GM21367 (cell line): Measurements from ENCODE around the gene CCM2.
"Not testable (repeated sequence)": the region's sequence is repeated elsewhere in the genome, so short reads cannot be mapped to it uniquely, and the experiment has no call there.

Source experiments
- ATAC-seq: cut with Tn5 transposase; IDR thresholded peaks from one replicate; pipeline ENCODE4 v1.9.1; 2021; ENCODE audit not compliant: unreplicated experiment

Gene CCM2

DNA sequence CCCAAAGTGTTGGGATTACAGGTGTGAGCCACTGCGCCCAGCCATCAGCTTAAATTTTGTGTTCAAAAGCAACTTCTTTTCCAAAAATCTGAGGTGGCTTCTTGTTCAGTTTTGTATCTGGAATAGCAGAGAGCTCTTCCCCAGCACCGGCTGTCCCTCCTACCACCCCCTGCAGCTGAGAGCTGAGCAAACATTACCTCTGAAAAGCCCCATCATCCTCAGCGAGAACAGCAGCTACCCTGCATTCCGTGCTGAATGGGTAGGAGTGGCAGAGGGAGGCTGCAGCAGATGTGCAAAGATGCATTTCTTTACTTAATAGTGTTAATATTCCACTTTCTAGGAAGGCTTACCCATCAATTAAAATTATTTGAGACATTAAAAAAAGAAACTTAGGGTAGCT is 31.8 kb downstream of the CCM2 start:
- ATAC-seq, result no peak

DNA sequence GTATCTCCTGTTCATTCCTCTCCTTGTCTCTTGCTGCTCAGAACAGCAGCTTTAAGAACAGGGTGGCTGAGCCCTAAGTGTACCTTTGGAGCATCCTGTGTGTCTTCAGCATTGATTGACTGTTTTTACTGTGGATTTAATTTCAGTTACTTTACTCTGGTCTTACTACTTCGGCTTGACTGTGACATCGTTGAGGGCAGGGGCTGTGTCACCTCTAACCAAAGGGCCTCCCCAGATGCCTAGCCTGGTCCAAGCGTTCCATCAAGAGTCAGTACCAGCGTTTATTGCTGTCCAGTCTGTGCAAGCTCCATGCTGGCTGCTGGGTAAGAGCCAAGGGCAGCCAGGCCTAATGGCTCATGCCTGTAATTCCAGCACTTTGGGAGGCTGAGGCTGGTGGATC is 32.4 kb downstream of the CCM2 start:
- ATAC-seq, result no peak

DNA sequence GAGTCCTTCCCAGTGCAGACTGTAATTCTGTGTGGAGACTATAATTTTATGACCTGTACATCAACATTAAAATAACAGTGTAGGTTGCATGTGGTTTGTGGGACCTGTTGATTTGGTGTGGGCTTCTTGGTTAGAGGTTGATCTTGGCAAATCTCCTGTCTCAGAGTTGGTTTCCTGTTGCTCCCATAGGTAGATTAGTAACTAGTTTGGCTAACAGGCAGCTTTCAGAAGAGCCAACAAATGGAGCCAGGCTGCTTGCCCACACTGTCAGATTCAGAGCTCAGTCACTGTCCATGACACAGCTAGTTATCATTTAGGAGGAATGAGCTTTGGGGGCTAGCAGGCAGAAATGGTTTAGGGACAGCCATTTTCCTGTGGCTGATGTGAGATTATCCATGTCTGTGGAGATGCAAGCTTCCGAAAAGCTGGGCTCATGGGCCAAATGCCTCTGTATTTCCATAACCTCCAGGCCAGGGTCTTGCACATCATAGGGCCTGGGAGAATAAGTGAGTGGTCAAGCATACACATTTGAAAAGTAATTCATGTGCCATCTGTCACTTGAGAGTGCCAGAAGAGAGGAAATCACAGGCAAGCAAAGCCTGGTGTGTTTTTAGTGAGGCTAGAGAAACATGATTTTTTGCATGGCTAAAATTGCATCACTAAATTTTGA is 33.4 kb downstream of the CCM2 start:
- ATAC-seq, result no peak

DNA sequence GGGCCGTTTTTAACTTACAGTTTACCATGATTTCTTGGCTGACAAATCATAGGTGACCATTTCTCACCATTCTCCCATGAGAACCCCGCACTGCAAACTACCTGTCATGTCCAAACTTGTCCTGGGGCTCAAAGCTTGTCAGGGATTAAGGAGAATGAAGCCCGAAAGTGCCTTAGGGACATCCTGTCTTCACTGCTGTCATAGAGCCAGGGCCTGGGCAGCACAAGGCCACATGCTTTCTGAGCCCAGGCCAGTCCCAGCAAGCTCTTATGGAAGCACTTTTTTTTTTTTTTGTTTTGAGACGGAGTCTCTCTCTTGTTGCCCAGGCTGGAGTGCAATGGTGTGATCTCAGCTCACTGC is 33.9 kb downstream of the CCM2 start:
- ATAC-seq, result no peak

DNA sequence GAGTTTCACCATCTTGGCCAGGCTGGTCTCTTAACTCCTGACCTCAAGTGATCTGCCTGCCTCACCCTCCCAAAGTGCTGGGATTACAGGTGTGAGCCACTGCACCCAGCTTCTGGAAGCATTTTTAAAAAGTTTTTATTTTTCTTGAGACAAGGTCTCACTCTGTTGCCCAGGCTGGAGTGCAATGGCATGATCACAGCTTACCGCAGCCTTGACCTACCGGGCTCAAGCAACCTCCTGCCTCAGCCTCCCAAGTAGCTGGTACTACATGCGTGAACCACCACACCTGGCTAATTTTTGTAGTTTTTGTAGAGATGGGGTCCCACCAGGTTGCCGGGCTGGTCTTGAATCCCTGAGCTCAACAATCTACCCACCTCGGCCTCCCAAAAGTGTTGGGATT is 34.7 kb downstream of the CCM2 start:
- ATAC-seq, result not testable (repeated sequence)

DNA sequence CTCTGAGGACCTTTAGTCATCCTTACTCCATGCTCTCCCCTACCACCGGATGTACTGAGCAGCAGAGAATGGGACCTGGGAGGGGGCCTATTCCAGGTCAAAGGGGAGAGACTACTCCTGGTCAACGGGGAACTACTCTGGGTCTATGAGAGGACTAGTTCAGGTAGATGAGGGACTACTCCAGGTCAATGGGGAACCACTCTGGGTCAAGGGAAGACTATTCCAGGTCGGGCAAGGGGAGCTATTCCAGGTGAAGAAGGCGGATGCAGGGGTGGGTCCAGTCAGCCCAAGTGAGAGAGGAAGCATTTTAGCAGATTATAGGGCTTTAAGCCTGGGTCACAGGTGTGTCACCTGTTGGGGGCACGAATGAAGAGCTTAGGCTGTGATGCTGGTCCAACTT is 35.4 kb downstream of the CCM2 start:
- ATAC-seq, result no peak

DNA sequence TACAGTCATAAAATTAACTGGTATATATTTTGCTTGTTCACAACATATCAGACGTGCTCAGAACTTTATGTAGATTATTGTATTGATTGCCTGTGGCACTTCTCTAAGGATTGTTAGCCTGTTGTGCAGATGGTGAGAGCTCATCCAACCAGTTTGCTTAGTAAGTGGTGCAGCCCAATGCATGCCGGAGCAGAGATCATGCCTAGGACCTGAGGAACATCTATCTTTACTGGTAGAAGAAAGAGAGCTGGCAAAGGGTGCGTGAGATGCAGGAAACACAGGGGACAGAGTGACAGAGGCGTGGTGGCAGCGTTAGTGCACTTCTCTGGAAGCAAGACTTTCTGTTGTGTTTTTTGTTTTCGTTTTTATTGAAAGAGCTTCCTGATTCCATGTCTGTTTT is 35.9 kb downstream of the CCM2 start:
- ATAC-seq, result no peak

DNA sequence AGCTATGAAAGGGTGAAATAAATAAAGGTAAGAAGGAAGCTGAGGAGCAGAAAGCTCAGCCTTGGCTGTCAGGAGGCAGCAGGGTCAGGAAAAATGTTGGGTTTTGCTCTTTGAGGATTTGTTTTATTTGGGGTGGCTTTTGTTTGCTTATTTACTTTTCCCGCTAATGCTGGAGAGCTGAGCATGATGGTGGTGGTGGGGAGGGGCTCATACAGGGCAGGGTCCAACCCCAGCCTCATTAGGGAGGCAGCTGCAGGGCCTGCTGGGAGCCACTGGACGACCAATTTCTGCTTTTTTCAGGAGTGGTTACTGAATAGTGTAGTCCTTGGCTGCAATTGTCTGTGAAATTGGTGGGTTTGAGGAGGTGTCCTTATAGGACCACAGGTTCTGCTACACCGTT is 36.3 kb downstream of the CCM2 start:
- no peak for ATAC-seq

DNA sequence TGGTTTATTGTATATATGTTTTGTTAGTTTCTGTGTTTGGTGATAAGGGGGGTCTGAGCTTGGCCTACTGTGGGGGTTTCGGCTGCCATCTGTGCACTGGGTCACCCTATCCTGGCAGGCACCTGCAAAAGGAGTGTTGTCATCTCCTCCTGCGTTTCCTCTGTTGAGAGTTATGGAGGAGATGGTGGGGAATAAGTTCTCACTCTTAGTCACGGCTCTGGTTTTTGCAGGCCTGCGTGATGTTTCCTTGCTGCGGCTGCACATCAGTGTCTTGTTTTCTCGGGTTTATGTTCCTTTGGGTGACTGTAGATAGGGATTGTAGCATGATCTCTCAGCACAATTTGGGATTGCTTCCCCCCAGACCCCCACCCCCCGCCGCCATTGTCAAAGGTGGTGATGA is 36.8 kb downstream of the CCM2 start:
- no peak for ATAC-seq

DNA sequence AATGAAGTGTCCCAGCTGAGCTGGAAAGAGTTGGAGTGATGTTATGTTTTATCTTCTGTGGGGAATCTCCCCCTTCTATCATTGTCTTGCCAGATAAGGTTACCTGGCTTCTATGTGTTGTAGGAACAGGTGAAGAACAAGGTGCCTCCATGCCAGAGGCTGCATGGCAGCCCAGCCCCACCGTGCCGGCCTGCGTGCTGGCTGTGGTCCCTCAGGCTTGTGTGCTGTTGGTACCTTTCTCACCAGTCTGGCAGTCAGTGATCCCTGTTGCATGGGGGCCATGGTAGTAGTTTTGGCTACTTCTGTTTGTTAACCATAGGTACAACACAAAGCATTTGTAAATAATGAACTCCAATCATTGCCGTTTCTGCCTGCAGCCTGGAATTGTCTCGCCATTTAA is 37.9 kb downstream of the CCM2 start:
- ATAC-seq, result no peak

DNA sequence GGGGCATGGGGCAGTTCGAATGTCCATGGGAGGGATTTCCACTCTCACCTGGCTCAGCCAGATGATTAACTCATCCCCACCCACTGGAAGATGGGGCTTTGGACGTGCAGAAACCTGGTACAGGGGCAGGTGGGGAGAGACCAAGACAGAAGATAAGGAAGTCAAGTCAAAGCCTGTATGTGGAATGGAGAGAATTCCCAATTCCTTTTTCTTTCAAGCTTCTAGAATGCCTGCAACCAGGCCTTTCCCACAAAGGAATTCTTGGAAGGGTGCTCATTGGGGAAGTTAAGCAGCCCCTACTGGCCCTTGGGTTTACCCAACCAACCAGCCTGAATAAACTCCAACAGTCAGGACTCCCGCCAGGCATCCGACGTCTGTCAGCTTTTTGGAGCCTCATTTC is 39.1 kb downstream of the CCM2 start:
- no peak for ATAC-seq

DNA sequence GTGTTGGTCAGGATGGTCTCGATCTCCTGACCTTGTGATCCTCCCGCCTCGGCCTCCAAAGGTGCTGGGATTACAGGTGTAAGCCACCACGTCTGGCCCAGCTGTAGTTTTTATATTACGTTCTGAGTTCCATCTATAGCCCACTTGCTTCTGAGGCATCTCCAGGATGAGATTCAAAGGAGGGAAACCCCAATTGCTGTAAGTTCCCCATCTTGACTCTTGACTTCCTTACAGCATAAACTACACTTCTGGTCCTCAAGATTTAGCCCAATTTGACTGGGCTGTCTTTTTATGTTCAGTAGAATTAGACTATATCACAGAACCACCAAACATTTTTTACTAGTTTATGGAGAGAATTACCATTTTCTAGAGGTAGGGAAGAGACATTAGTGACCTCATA is 44.3 kb downstream of the CCM2 start:
- no peak for ATAC-seq

DNA sequence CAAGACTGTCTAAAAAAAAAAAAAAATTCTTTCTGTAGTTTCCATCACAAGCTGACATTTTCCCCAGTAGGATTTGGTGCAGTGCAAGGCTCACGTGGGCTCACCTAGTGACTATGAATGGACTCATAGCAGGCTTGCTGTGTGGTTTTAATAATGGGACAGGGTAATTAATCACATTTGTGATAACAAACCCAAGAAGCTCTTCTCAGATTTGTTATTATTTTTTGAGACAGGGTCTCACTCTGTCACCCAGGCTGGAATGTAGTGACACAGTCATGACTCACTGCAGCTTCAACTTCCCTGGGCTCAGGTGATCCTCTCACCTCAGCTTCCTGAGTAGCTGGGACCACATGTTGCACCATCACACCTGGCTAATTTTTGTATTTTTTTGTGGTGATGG is 48.7 kb downstream of the CCM2 start:
- ATAC-seq, result no peak

DNA sequence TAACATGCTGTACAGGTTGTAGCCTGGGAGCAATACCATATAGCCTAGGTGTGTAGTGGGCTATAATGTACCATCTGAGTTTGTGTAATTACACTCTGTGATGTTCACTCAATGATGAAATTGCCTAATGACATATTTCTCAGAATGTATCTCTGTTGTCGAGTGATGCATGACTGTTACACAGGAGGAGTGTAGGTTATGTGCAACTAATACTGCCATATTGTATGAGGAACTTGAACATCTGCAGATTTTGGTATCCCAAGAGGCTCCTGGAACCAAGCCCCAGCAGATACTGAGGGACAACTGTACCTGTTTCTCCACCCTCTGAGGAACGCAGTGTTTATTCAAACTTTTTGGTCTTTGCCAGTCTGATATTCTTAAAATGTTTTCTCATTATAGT is 50.2 kb downstream of the CCM2 start:
- ATAC-seq, result no peak

DNA sequence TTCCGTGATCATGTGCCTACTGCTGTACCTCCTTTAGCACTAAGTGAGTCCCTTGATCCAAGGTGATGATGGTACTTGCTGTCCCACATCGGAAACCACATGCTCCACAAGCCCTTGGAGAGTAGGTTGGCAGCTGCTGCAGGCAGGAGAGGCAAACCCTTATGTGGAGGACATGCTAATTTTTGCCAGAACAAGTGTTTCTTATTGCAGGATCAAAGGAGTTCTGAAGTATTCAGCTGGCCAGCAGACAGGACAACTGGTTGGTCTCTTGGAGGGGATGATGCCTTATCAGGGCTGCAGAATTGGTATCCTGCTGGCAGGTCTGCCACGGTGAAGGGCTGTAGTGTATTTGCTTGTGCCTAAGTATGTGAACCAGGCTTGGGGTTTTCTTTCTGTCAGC is 52.0 kb downstream of the CCM2 start:
- no peak for ATAC-seq

DNA sequence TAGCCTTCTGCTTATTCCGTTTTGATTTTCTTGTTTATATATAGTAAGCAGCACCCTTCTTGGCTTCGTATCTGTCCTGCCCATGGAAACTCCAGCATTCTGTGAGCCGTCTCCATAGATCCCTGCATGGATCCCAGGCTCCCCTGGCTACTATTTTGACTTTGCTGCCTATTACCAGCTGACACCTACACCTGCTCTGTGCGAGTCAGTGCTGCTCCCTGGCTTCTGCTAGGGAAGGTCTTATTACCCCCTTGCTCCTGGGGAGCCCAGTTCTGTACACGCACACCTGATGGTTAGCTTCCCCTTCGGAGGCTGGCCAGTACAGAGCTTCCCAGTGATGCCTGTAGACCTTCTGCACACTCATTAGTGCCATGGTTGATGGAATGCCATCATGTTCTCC is 53.4 kb downstream of the CCM2 start:
- no peak for ATAC-seq

DNA sequence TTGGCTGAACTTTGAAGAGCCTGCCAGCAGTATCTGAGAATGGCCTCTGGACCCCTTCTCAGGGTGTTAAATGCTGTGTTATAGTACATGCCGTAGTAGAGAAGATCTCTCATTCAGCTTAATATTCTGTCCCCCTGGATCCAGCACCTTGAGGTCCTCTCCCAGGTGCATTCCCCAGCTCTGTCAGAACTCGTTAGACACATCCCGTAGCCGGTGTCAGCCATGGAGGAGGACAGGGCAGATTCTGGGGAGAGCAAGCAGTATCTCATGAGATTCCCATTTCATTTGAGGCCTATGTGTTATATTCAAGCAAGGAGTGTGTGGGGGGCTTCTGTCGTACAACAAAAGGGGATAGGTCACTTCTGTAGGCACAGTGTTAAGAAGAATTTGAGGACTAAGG is 53.9 kb downstream of the CCM2 start:
- no peak for ATAC-seq

DNA sequence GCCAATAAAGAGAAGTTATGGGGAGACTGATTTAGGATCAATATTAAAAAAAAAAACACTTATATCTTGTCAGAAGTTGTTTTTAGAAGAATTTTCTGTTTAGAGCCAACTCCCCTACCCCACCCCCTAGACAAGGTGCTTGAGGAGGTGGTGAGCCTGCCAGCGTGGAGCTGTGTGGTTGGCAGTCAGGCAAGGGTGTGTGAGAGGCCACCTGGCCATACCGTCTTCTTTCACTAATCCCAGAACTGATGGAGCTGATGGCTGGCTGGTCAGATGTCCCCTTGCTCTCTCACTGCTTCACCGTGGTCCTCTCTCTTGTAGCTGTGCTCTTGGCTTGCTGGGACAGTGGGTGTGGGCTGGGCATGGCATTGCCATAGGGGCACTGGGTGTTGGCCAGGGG is 54.4 kb downstream of the CCM2 start:
- no peak for ATAC-seq

DNA sequence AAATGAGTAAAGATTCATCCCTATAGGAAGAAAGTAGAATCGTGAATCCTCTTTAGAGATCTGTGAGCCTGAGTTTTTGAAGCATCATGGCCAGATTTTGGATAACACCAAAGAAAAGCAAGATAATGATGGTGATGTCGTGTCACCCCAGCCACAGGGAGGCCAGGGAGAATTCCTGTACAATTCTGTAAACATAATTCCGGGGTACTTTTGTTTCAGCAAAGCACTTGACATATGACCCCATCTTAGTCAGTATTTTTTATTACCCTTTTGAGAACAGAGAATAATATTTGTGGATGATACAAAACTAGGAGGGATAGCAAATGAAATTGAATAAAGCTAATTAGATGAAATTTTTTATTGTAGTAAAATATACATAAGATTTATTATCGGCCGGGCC is 55.0 kb downstream of the CCM2 start:
- no peak for ATAC-seq

DNA sequence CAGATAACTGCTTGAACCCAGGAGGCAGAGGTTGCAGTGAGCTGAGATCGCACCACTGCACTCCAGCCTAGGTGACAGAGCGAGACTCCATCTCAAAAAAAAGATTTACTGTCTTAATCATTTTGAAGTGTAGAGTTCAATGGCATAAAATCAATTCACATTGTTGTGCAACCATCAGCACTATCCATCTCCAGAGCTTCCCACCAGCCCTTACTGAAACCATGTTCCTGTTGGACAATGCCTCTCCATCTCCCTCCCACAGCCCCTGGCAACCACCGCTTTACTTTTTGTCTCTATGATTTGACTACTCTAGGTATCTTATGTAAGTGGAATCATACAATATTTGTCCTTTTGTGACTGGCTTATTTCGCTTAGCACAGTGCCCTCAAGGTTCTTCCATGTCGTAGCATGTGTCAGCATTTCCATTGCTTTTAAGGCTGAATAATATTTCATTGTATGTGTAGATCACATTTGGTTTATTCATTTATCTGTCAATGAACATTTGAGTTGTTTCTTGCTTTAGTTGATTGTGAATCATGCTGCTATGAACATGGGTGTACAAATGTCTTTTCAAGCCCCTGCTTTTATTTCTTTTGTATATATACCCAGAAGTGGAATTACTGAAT is 55.7 kb downstream of the CCM2 start:
- ATAC-seq, result no peak

DNA sequence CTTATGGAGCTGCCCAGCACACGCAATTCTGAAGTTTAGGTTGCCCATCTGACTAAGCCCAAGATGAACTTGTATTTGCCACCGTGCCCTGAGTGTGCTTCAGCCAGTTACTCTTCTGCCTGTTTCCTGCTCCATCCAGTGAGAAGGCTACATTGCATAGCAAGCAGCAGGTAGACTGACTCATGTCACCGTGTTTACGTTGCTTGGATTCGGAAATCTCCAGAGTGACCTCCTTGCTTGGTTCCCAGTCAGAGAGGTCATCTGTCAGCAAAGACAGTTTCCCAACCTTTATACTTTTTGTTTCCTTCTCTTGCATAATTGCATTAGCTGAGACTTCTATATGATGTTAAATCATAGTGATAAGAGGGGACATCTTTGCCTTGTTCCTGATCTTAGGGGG is 57.9 kb downstream of the CCM2 start:
- ATAC-seq, result no peak

DNA sequence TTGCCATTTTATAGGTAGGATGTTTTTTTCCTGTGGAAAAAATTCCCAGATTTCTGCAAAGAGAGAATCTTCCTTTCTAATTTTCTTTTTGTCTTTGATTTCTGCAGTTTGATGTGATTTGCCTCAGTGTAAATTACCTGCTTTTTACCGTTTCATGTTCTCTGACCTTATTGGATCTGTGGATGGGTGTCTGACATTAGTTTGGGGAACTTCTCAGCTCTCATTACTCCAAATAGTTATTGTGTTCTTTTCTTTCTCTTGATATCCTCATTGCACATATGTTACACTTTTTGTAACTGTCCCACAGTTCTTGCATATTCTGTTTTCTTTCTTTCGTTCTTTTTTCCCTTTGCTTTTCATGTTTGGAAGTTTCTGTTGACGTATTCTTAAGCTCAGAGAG is 60.3 kb downstream of the CCM2 start:
- ATAC-seq, result no peak

DNA sequence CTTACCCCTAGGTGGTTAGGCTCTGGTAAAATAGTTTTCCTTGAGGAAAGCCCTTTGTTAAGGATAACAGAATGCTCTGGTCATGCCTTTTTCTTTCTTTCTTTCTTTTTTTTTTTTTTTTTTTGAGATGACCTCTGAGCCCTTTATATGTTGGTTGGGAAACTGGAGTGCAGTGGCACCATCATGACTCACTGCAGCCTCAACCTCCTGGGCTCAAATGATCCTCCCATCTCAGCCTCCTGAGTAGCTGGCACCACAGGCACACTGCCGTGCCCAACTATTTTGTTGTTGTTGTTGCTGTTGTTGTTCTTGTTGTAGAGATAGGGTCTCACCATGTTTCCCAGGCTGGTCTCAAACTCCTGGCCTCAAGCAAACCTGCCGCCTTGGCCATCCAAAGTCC is 61.4 kb downstream of the CCM2 start:
- ATAC-seq, result no peak
